SK-N-SH (cell line): ENCODE data around the gene NCAPD3.

ENCODE experiments used
- ELF1 ChIP-seq: IDR thresholded peaks from 2 replicates; pipeline ENCODE4 v1.4.0; 2012
- EP300 ChIP-seq, 2 experiments: IDR thresholded peaks; 2 replicates each; pipeline versions ENCODE4 v1.4.0 to v1.6.1; 2012; ENCODE audit warnings: borderline replicate concordance in 1 of 2, low read depth in 1 of 2, low read length in 1 of 2
- EZH2phosphoT487 ChIP-seq: fragments of 200-600 bp; sonication (generic); IDR thresholded peaks from 2 replicates; pipeline ENCODE4 v1.6.1; 2017; ENCODE audit warnings: low read depth, mixed run types, mild to moderate bottlenecking, antibody characterized with exemption, moderate library complexity, borderline replicate concordance
- RCOR1 ChIP-seq: fragments of 150-350 bp; IDR thresholded peaks from 2 replicates; pipeline ENCODE4 v1.6.1; 2017; ENCODE audit warnings: antibody characterized with exemption, low read length
- SMC3 ChIP-seq: IDR thresholded peaks from 2 replicates; pipeline ENCODE4 v1.6.1; 2012; ENCODE audit warnings: low read depth, low read length, improper control_type of control experiment
- TCF12 ChIP-seq: IDR thresholded peaks from 2 replicates; pipeline ENCODE4 v1.4.0; 2012
- TF ChIP-seq, protein P1 (sequence below): fragments of 200-600 bp; sonication (generic); IDR thresholded peaks from 2 replicates; pipeline ENCODE4 v1.6.1; 2017; ENCODE audit warnings: antibody characterized with exemption, mild to moderate bottlenecking, moderate library complexity

DNA sequence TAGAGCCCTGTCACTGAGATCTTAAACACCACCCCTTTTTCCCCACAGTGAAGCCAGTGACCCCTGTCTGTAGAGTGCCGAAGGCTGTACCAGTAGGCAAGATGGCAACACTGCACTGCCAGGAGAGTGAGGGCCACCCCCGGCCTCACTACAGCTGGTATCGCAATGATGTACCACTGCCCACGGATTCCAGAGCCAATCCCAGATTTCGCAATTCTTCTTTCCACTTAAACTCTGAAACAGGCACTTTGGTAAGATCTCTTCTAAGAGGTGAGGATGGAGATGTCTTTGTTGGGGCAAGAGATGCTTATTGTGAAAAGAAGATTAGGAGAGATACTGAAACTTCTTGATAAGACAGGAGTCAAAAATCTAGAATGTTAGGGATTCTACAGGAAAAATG, 79.0 kb downstream of the NCAPD3 start:
- TF ChIP-seq, protein P1, sequence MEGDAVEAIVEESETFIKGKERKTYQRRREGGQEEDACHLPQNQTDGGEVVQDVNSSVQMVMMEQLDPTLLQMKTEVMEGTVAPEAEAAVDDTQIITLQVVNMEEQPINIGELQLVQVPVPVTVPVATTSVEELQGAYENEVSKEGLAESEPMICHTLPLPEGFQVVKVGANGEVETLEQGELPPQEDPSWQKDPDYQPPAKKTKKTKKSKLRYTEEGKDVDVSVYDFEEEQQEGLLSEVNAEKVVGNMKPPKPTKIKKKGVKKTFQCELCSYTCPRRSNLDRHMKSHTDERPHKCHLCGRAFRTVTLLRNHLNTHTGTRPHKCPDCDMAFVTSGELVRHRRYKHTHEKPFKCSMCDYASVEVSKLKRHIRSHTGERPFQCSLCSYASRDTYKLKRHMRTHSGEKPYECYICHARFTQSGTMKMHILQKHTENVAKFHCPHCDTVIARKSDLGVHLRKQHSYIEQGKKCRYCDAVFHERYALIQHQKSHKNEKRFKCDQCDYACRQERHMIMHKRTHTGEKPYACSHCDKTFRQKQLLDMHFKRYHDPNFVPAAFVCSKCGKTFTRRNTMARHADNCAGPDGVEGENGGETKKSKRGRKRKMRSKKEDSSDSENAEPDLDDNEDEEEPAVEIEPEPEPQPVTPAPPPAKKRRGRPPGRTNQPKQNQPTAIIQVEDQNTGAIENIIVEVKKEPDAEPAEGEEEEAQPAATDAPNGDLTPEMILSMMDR, result no peak
- TF ChIP-seq TCF12, result no peak
- TF ChIP-seq ELF1, result no peak
- TF ChIP-seq SMC3, result no peak
- TF ChIP-seq EP300 (IDR thresholded peaks at IDR 0.05; ENCODE audit: borderline replicate concordance in 1 of 2, low read depth in 1 of 2, low read length in 1 of 2), result no peak
- no peak for TF ChIP-seq RCOR1
- no peak for TF ChIP-seq EZH2phosphoT487
